ENCODE measurements around the gene MOB4.
A peak's percentile ranks its signal among the peaks of the same experiment; 100 is the strongest.

MOB4 gene

GRCh38 chr2:197597166-197597565, 81.3 kb downstream of the MOB4 start:
- DNase-seq: no peak

- DNase-seq: no peak
Observed at GRCh38 chr2:197598450-197598849, 82.6 kb downstream of the MOB4 start.

- peak; percentile 83 to 93 for DNase-seq
Observed at GRCh38 chr2:197599285-197599965, 83.6 kb downstream of the MOB4 start.

- no peak for DNase-seq
Observed at GRCh38 chr2:197600306-197600705, 84.4 kb downstream of the MOB4 start.

- DNase-seq: no peak
Observed at GRCh38 chr2:197601726-197602125, 85.9 kb downstream of the MOB4 start.

Data from AML-193 (cell line).